Measurements from ENCODE around the gene STAC3.
A peak's percentile ranks its signal among the peaks of the same experiment; 100 is the strongest.

Gene STAC3

GRCh38 chr12:57233357-57234232 lies 17.4 kb downstream of the STAC3 start:
- ChIA-PET CTCF (interaction anchor here (0.9 to 22.8 kb wide), 6 partner anchors 7 to 122 kb away, joined by 4 to 403 read pairs (median 6); partner anchors contain the start of genes NXPH4 and STAT6), POLR2A (interaction anchor here (0.5 kb wide), 1 partner anchor 535 kb away, joined by 4 read pairs; no protein-coding TSS in a partner anchor)
- DNase-seq (ENCODE audit: extremely low spot score): no peak
- TF ChIP-seq CTCF (IDR thresholded peaks at IDR 0.05; ENCODE audit: control extremely low read depth, extremely low read depth, low read depth, missing control alignments): no peak

- DNase-seq (ENCODE audit: extremely low spot score): no peak
- POLR2A ChIA-PET: no interaction called here
- CTCF ChIA-PET: interaction anchor here (0.9 to 22.8 kb wide), 4 partner anchors 9 to 227 kb away, joined by 3 to 403 read pairs (median 176); partner anchors contain the start of genes GLI1 and NXPH4
- TF ChIP-seq CTCF (IDR thresholded peaks at IDR 0.05; ENCODE audit: control extremely low read depth, extremely low read depth, low read depth, missing control alignments): no peak
Observed at GRCh38 chr12:57232156-57232756, 18.7 kb downstream of the STAC3 start.

GRCh38 chr12:57231276-57232021 lies 19.5 kb downstream of the STAC3 start:
- DNase-seq (ENCODE audit: extremely low spot score): no peak
- POLR2A ChIA-PET: interaction anchor here (2.3 kb wide), 1 partner anchor 9 kb away, joined by 32 read pairs; no protein-coding TSS in a partner anchor
- TF ChIP-seq CTCF (IDR thresholded peaks at IDR 0.05; ENCODE audit: control extremely low read depth, extremely low read depth, low read depth, missing control alignments): no peak
- CTCF ChIA-PET: interaction anchor here (1.0 to 22.8 kb wide), 3 partner anchors 9 to 378 kb away, joined by 3 to 403 read pairs (median 348); partner anchors contain the start of gene NXPH4

- ChIA-PET POLR2A (interaction anchor here (1.7 to 2.3 kb wide), 2 partner anchors 10 to 13 kb away, joined by 6 to 32 read pairs; no protein-coding TSS in a partner anchor), CTCF (interaction anchor here (1.0 to 22.8 kb wide), 8 partner anchors 10 to 378 kb away, joined by 3 to 403 read pairs (median 6); partner anchors contain the start of genes NXPH4 and STAT6)
- no peak for DNase-seq (ENCODE audit: extremely low spot score)
- TF ChIP-seq CTCF (IDR thresholded peaks at IDR 0.05; ENCODE audit: control extremely low read depth, extremely low read depth, low read depth, missing control alignments): no peak
Observed at GRCh38 chr12:57230381-57231155, 20.4 kb downstream of the STAC3 start.

- TF ChIP-seq CTCF (IDR thresholded peaks at IDR 0.05; ENCODE audit: control extremely low read depth, extremely low read depth, low read depth, missing control alignments): no peak
- CTCF ChIA-PET: interaction anchor here (0.8 to 22.8 kb wide), 14 partner anchors 10 to 233 kb away, joined by 3 to 403 read pairs (median 4); partner anchors contain the start of genes NXPH4 and STAT6
- DNase-seq (ENCODE audit: extremely low spot score): peak; percentile 98
Observed at GRCh38 chr12:57229634-57230380, 21.2 kb downstream of the STAC3 start, which contains the start of gene SHMT2. Gene SHMT2 (plus strand): TSS chr12:57229711. CDS start chr12:57229779, 68 bp downstream.

More at GRCh38 chr12:57229634-57230380, 21.2 kb downstream of the STAC3 start, which contains the start of gene SHMT2:
- POLR2A ChIA-PET: interaction anchor here (0.6 to 2.3 kb wide), 7 partner anchors 10 to 304 kb away, joined by 3 to 32 read pairs (median 5); partner anchors contain the start of gene DDIT3

All from GM10248 (cell line).